HepG2 (cell line): Measurements from ENCODE around the gene UBTD1. TPM values are rescaled to one million over a fixed set of nuclear protein-coding genes. Genes with fewer than 3 reads are reported as not detected.
A peak's percentile ranks its signal among the peaks of the same experiment; 100 is the strongest.

Source experiments
- ADNP ChIP-seq: sonication (generic); formaldehyde crosslinking; IDR thresholded peaks from 2 replicates; pipeline ENCODE4 v1.4.0; 2020; ENCODE audit warnings: missing genetic modification reagents
- AFF4 ChIP-seq: sonication (generic); formaldehyde crosslinking; IDR thresholded peaks from 2 replicates; pipeline ENCODE4 v1.4.0; 2020; ENCODE audit warnings: missing genetic modification reagents
- ARHGAP35 ChIP-seq: sonication (generic); formaldehyde crosslinking; IDR thresholded peaks from 2 replicates; pipeline ENCODE4 v1.9.0; 2022; ENCODE audit warnings: mild to moderate bottlenecking, inconsistent platforms, moderate library complexity, missing genetic modification reagents, borderline replicate concordance
- FIP1L1 ChIP-seq: fragments of 200-400 bp; formaldehyde crosslinking; IDR thresholded peaks from 2 replicates; pipeline ENCODE4 v1.6.1; 2018; ENCODE audit warnings: low read depth, mild to moderate bottlenecking, low read length, moderate library complexity, borderline replicate concordance; ENCODE audit not compliant: insufficient read depth
- KMT2B ChIP-seq: IDR thresholded peaks from 2 replicates; pipeline ENCODE4 v1.6.1; 2016; ENCODE audit warnings: missing genetic modification reagents, missing compliant biosample characterization
- NKX3-1 ChIP-seq: sonication (generic); formaldehyde crosslinking; IDR thresholded peaks from 2 replicates; pipeline ENCODE4 v1.5.0; 2020; ENCODE audit warnings: missing genetic modification reagents
- RAD21 ChIP-seq: fragments of 450-650 bp; formaldehyde crosslinking; IDR thresholded peaks from 2 replicates; pipeline ENCODE4 v1.5.0; 2020; ENCODE audit warnings: mild to moderate bottlenecking
- SMC3 ChIP-seq: IDR thresholded peaks from 2 replicates; pipeline ENCODE4 v1.6.1; 2011; ENCODE audit warnings: low read length, improper control_type of control experiment
- ZNF224 ChIP-seq: sonication (generic); formaldehyde crosslinking; IDR thresholded peaks from 2 replicates; pipeline ENCODE4 v1.5.0; 2020; ENCODE audit warnings: mild to moderate bottlenecking, missing genetic modification reagents
- ZNF276 ChIP-seq: sonication (generic); formaldehyde crosslinking; IDR thresholded peaks from 2 replicates; pipeline ENCODE4 v1.4.0; 2020; ENCODE audit warnings: mild to moderate bottlenecking, low read depth, missing genetic modification reagents
- ZNF350 ChIP-seq: sonication (generic); formaldehyde crosslinking; IDR thresholded peaks from 2 replicates; pipeline ENCODE4 v1.4.0; 2020; ENCODE audit warnings: mild to moderate bottlenecking, low read depth, missing genetic modification reagents, borderline replicate concordance
- ZNF776 ChIP-seq: sonication (generic); formaldehyde crosslinking; IDR thresholded peaks from 2 replicates; pipeline ENCODE4 v1.4.0; 2020; ENCODE audit warnings: mild to moderate bottlenecking, missing genetic modification reagents
- ZSCAN9 ChIP-seq: IDR thresholded peaks from 2 replicates; pipeline ENCODE4 v1.6.1; 2016; ENCODE audit warnings: borderline replicate concordance
- polyA plus RNA-seq, 8 experiments: library from polyadenylated mRNA; depleted of rRNA in 3 of 8; stranded (reverse) in 7 of 8; unstranded in 1 of 8; fragments of >200 nt; fragmentation: Illumina TruSeq in 4 of 8; extraction: Trizol in 4 of 8; gene quantifications; 2 replicates each; pipeline versions ENCODE4 v1.2.1 to v1.2.3, GENCODE V29; 2011 to 2016; ENCODE audit warnings: low read depth in 4 of 8, missing spikeins in 1 of 8, mixed read lengths in 1 of 8; ENCODE audit not compliant: insufficient read depth in 1 of 8
- total RNA-seq, 5 experiments: library from RNA; depleted of rRNA; stranded (reverse); fragments of >200 nt; fragmentation: Illumina TruSeq; extraction: Trizol; gene quantifications; 2 replicates each; pipeline ENCODE4 v1.2.3, GENCODE V29; 2016; ENCODE audit warnings: low read depth in 1 of 5
- TF ChIP-seq, protein P1 (sequence below): sonication (generic); formaldehyde crosslinking; IDR thresholded peaks from 2 replicates; pipeline ENCODE4 v1.8.1; 2022; ENCODE audit warnings: low read depth, mild to moderate bottlenecking, missing genetic modification reagents
- TF ChIP-seq, protein P2 (sequence below): sonication (generic); formaldehyde crosslinking; IDR thresholded peaks from 2 replicates; pipeline ENCODE4 v1.4.0; 2020; ENCODE audit warnings: missing genetic modification reagents, borderline replicate concordance

UBTD1 gene
- total and polyA plus RNA-seq, 2 of the 13 experiments (the other 11 are each of a cell fraction or from before 2014, with no cell fraction given): 7.9 to 10.0 TPM

DNA sequence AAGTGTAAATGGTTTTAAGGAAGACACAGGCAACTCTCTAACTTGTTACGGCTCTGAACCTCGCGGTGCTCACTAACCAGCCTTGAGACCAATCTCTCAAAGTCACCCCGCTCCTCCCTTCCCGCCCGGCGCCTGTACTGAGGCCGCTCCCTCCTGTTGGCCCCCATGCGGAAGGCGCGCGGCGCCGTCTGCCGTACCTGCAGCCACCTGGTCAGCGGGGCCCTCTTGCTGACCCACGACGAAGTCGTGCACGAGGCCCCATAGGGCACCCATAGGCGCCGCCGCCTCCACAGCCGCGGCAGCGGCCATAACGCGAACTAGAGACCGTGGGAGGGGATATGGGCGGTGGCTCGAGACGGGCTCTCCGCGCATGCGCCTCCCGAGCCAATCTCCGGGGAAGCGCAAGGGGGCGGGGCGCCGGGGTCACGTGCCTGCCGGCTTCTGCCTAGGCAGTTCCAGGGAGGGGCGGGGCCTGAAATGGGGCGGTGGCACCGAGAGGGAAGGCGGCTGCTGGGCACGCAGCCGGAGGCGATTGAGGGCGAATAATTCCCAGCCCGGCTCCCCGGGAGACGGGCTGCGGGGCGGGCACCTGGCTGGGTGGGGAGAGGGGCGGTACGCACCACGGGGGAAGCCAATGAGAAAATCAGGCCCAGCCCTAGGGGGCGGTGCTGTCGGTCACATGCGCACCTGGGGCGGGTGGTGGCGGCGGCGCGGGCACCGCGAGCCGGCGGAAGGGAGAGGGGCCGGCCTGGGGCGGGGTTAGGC lies 466 bp upstream of the UBTD1 start, which contains the start of gene MMS19 (continued):
- TF ChIP-seq, protein P1, sequence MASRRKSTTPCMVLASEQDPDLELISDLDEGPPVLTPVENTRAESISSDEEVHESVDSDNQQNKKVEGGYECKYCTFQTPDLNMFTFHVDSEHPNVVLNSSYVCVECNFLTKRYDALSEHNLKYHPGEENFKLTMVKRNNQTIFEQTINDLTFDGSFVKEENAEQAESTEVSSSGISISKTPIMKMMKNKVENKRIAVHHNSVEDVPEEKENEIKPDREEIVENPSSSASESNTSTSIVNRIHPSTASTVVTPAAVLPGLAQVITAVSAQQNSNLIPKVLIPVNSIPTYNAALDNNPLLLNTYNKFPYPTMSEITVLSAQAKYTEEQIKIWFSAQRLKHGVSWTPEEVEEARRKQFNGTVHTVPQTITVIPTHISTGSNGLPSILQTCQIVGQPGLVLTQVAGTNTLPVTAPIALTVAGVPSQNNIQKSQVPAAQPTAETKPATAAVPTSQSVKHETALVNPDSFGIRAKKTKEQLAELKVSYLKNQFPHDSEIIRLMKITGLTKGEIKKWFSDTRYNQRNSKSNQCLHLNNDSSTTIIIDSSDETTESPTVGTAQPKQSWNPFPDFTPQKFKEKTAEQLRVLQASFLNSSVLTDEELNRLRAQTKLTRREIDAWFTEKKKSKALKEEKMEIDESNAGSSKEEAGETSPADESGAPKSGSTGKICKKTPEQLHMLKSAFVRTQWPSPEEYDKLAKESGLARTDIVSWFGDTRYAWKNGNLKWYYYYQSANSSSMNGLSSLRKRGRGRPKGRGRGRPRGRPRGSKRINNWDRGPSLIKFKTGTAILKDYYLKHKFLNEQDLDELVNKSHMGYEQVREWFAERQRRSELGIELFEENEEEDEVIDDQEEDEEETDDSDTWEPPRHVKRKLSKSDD: no peak
- peak; percentile 83; the same call in 1 of the 2 replicates for TF ChIP-seq ZSCAN9 (CRISPR knock-in tag)
- TF ChIP-seq, protein P2, sequence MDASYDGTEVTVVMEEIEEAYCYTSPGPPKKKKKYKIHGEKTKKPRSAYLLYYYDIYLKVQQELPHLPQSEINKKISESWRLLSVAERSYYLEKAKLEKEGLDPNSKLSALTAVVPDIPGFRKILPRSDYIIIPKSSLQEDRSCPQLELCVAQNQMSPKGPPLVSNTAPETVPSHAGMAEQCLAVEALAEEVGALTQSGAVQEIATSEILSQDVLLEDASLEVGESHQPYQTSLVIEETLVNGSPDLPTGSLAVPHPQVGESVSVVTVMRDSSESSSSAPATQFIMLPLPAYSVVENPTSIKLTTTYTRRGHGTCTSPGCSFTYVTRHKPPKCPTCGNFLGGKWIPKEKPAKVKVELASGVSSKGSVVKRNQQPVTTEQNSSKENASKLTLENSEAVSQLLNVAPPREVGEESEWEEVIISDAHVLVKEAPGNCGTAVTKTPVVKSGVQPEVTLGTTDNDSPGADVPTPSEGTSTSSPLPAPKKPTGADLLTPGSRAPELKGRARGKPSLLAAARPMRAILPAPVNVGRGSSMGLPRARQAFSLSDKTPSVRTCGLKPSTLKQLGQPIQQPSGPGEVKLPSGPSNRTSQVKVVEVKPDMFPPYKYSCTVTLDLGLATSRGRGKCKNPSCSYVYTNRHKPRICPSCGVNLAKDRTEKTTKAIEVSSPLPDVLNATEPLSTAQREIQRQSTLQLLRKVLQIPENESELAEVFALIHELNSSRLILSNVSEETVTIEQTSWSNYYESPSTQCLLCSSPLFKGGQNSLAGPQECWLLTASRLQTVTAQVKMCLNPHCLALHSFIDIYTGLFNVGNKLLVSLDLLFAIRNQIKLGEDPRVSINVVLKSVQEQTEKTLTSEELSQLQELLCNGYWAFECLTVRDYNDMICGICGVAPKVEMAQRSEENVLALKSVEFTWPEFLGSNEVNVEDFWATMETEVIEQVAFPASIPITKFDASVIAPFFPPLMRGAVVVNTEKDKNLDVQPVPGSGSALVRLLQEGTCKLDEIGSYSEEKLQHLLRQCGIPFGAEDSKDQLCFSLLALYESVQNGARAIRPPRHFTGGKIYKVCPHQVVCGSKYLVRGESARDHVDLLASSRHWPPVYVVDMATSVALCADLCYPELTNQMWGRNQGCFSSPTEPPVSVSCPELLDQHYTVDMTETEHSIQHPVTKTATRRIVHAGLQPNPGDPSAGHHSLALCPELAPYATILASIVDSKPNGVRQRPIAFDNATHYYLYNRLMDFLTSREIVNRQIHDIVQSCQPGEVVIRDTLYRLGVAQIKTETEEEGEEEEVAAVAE (CRISPR knock-in tag): no peak
- no peak for TF ChIP-seq NKX3-1 (CRISPR knock-in tag)
- TF ChIP-seq ZNF224 (CRISPR knock-in tag): no peak
- TF ChIP-seq ZNF276: peak; percentile 73; the same call in 1 of the 2 replicates
- peak; percentile 89; the same call in 1 of the 2 replicates for TF ChIP-seq ARHGAP35
- TF ChIP-seq ZNF350: peak; percentile 82; the same call in 1 of the 2 replicates
- no peak for TF ChIP-seq RAD21
- no peak; the same call in 1 of the 2 replicates for TF ChIP-seq AFF4 (CRISPR knock-in tag)
- peak; percentile 22; the same call in 1 of the 2 replicates for TF ChIP-seq KMT2B (CRISPR knock-in tag)
- TF ChIP-seq ADNP: no peak
- TF ChIP-seq SMC3: no peak
- TF ChIP-seq ZNF776 (CRISPR knock-in tag): no peak
- no peak for TF ChIP-seq FIP1L1
